H1 (cell line): Measurements from ENCODE around the gene ZNF92. TPM values are rescaled to one million over a fixed set of nuclear protein-coding genes. Genes with fewer than 3 reads are reported as not detected.

ENCODE experiments used
- CTBP2 ChIP-seq: IDR thresholded peaks from 2 replicates; pipeline ENCODE4 v1.7.0; 2011; ENCODE audit warnings: borderline replicate concordance, mild to moderate bottlenecking, moderate library complexity, mixed read lengths, low read length; ENCODE audit not compliant: insufficient read depth, insufficient read length
- POLR2AphosphoS5 ChIP-seq: IDR thresholded peaks from 2 replicates; pipeline ENCODE4 v1.6.1; 2011; ENCODE audit warnings: low read depth, low read length
- SP2 ChIP-seq: IDR thresholded peaks from 2 replicates; pipeline ENCODE4 v1.6.1; 2012; ENCODE audit warnings: mild to moderate bottlenecking, low read length, inconsistent platforms
- TAF7 ChIP-seq: optimal IDR thresholded peaks from 2 replicates; pipeline ENCODE3; 2011; ENCODE audit warnings: low read depth, mild to moderate bottlenecking, inconsistent platforms, low read length, moderate library complexity, borderline replicate concordance
- polyA plus RNA-seq, 7 experiments: library from polyadenylated mRNA; depleted of rRNA in 3 of 7; stranded (reverse) in 5 of 7; unstranded in 2 of 7; fragments of >200 nt in 5 of 7; fragments of 200-250 nt in 2 of 7; gene quantifications; 1 replicate in 5 of 7; 2 replicates in 1 of 7; 4 replicates in 1 of 7; pipeline versions ENCODE4 v1.2.1 to v1.2.3, GENCODE V29; 2011 to 2013; ENCODE audit warnings: missing spikeins in 2 of 7, mixed read lengths in 2 of 7
- total RNA-seq: library from RNA; stranded (reverse); fragmentation: NEBNext Ultra II Directional; extraction: Animal tissue kit (Norgen Biotek cat#: 25700); gene quantifications from 2 replicates; pipeline ENCODE4 v1.2.1, GENCODE V29; 2021

Gene ZNF92
- total and polyA plus RNA-seq, 2 of the 8 experiments (the other 6 are each of a cell fraction or from before 2014, with no cell fraction given), result 2.8 to 39.8 TPM

DNA sequence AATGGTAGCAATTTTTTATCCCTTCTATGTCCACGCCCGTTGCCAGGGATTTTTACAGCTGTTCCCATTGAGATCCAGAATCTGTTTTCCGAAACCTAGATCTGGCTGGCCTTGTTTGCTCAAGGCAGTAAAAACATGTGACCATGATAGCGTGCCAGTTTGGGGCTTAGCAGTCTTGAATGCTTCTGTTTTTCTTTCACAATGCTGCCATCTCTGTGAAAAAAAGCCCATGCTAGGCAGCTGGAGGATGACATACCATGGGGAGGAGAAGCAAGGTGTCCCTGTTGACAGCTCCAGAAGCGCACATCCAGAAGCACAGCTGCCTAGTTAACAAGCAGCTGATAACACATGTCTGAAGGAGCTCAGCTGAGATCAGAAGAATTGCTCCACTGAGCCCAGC, 2.2 kb upstream of the ZNF92 start (continued):
- no peak for TF ChIP-seq POLR2AphosphoS5
- no peak for TF ChIP-seq SP2
- no peak for TF ChIP-seq TAF7
- no peak for TF ChIP-seq CTBP2
- TF ChIP-seq, all 59 proteins: peak for 0
